Neural progenitor cell (in vitro differentiated cells): ENCODE measurements around the gene SLC39A3. TPM values are rescaled to one million over a fixed set of nuclear protein-coding genes. Genes with fewer than 3 reads are reported as not detected.

Experiments
- DNase-seq: peaks from one replicate; pipeline ENCODE4 v3.0.0-alpha.2; 2016; ENCODE audit warnings: low spot score
- H2AFZ ChIP-seq: fragments of 200-600 bp; sonication (generic); replicated peaks from 2 replicates; pipeline ENCODE4 v1.6.1; 2016; ENCODE audit warnings: antibody characterized with exemption
- H3F3A ChIP-seq: fragments of 200-600 bp; sonication (generic); 2 replicates; pipeline ENCODE4 v1.6.1; 2016; ENCODE audit warnings: antibody characterized with exemption, low read depth
- H3K27ac ChIP-seq: fragments of 200-600 bp; sonication (generic); 2 replicates; pipeline ENCODE4 v1.5.1; 2016; ENCODE audit warnings: mild to moderate bottlenecking
- H3K27me3 ChIP-seq: fragments of 200-600 bp; sonication (generic); 2 replicates; pipeline ENCODE4 v1.6.1; 2016; ENCODE audit warnings: mild to moderate bottlenecking, moderate library complexity
- H3K36me3 ChIP-seq: fragments of 200-600 bp; sonication (generic); 2 replicates; pipeline ENCODE4 v1.5.1; 2016
- H3K4me1 ChIP-seq: fragments of 200-600 bp; sonication (generic); 2 replicates; pipeline ENCODE4 v1.6.1; 2016; ENCODE audit warnings: mixed run types
- H3K4me2 ChIP-seq: fragments of 200-600 bp; sonication (generic); 2 replicates; pipeline ENCODE4 v1.6.1; 2016
- H3K4me3 ChIP-seq: fragments of 200-600 bp; sonication (generic); 2 replicates; pipeline ENCODE4 v1.5.1; 2016
- H3K79me2 ChIP-seq: fragments of 200-600 bp; sonication (generic); 2 replicates; pipeline ENCODE4 v1.6.1; 2016; ENCODE audit warnings: low read depth
- H3K9ac ChIP-seq: fragments of 200-600 bp; sonication (generic); 2 replicates; pipeline ENCODE4 v1.6.1; 2016
- H3K9me3 ChIP-seq: fragments of 200-600 bp; sonication (generic); 2 replicates; pipeline ENCODE4 v1.5.1; 2016; ENCODE audit warnings: low read depth
- H4K20me1 ChIP-seq: fragments of 200-600 bp; sonication (generic); 2 replicates; pipeline ENCODE4 v1.6.1; 2016; ENCODE audit warnings: low read depth
- H3K27ac Mint-ChIP-seq: 3 replicates; pipeline ENCODE4 v1.8.0; 2021; ENCODE audit warnings: mixed read lengths
- H3K27me3 Mint-ChIP-seq: 2 replicates; pipeline ENCODE4 v1.8.0; 2022; ENCODE audit warnings: low read depth, mild to moderate bottlenecking, inconsistent platforms, moderate library complexity, mixed read lengths; ENCODE audit not compliant: insufficient read depth
- H3K36me3 Mint-ChIP-seq: 3 replicates; pipeline ENCODE4 v1.8.0; 2021; ENCODE audit warnings: mixed read lengths
- H3K4me1 Mint-ChIP-seq: 3 replicates; pipeline ENCODE4 v1.8.0; 2021; ENCODE audit warnings: mixed read lengths
- H3K4me3 Mint-ChIP-seq: 3 replicates; pipeline ENCODE4 v1.8.0; 2021; ENCODE audit warnings: mild to moderate bottlenecking, moderate library complexity, mixed read lengths
- H3K9me3 Mint-ChIP-seq: 3 replicates; pipeline ENCODE4 v1.8.0; 2020; ENCODE audit warnings: mixed read lengths
- CTCF ChIP-seq: fragments of 200-600 bp; sonication (generic); IDR thresholded peaks from 2 replicates; pipeline ENCODE4 v1.5.1; 2017; ENCODE audit warnings: antibody characterized with exemption, mild to moderate bottlenecking
- EZH2 ChIP-seq: fragments of 200-600 bp; sonication (generic); IDR thresholded peaks from 2 replicates; pipeline ENCODE4 v1.6.1; 2017; ENCODE audit warnings: antibody characterized with exemption, mild to moderate bottlenecking, moderate library complexity
- EZH2phosphoT487 ChIP-seq: fragments of 200-600 bp; sonication (generic); IDR thresholded peaks from 2 replicates; pipeline ENCODE4 v1.6.1; 2017; ENCODE audit warnings: antibody characterized with exemption
- total RNA-seq: library from RNA; depleted of rRNA; stranded (reverse); fragments of >200 nt; gene quantifications from 2 replicates; pipeline ENCODE4 v1.2.3, GENCODE V29; 2015; ENCODE audit warnings: low replicate concordance

SLC39A3 gene
- total RNA-seq, 1 donor from 2014 or later = 6.1 TPM

- no peaks in the 10 kb centered on the region for H3K79me2 ChIP-seq
- H3K4me2 ChIP-seq = no peak overlapping the region
- no peak overlapping the region for H3K9ac ChIP-seq
- H3K27ac Mint-ChIP-seq = no peak overlapping the region
- H3K9me3 ChIP-seq = no peaks in the 10 kb centered on the region
- TF ChIP-seq EZH2 (no peak), EZH2phosphoT487 (no peak), CTCF (no peak)
- no peak overlapping the region for H3K4me3 Mint-ChIP-seq
- H3K27me3 Mint-ChIP-seq = peaks cover 2% of the 10 kb centered on the region
- no peak overlapping the region for H2AFZ ChIP-seq
- H4K20me1 ChIP-seq = no peaks in the 10 kb centered on the region
- no peak for DNase-seq
- no peaks in the 10 kb centered on the region for H3K4me1 ChIP-seq
- H3K36me3 Mint-ChIP-seq = peaks cover 17% of the 10 kb centered on the region
- H3K27ac ChIP-seq = no peak overlapping the region
- H3K27me3 ChIP-seq = no peaks in the 10 kb centered on the region
- no peak overlapping the region for H3K4me3 ChIP-seq
- no peaks in the 10 kb centered on the region for H3K4me1 Mint-ChIP-seq
- H3F3A ChIP-seq = no peaks in the 10 kb centered on the region
- H3K9me3 Mint-ChIP-seq = no peaks in the 10 kb centered on the region
- no peaks in the 10 kb centered on the region for H3K36me3 ChIP-seq
Observed at GRCh38 chr19:2755811-2756210, 16.0 kb upstream of the SLC39A3 start.

GRCh38 chr19:2755448-2755705, 15.6 kb upstream of the SLC39A3 start:
- TF ChIP-seq EZH2phosphoT487 (no peak), EZH2 (no peak), CTCF (no peak)
- Histone ChIP-seq H4K20me1 (no peaks in the 10 kb centered on the region), H3K9me3 (no peaks in the 10 kb centered on the region), H3K79me2 (no peaks in the 10 kb centered on the region), H3K4me1 (no peaks in the 10 kb centered on the region), H3K36me3 (no peaks in the 10 kb centered on the region), H2AFZ (no peak overlapping the region), H3K27ac (no peak overlapping the region), H3K4me2 (no peak overlapping the region), H3K27me3 (no peaks in the 10 kb centered on the region), H3K4me3 (no peak overlapping the region), H3F3A (no peaks in the 10 kb centered on the region), H3K9ac (no peak overlapping the region)
- H3K4me3 Mint-ChIP-seq = no peak overlapping the region
- H3K4me1 Mint-ChIP-seq = no peaks in the 10 kb centered on the region
- H3K9me3 Mint-ChIP-seq = no peaks in the 10 kb centered on the region
- DNase-seq = no peak
- peaks cover 2% of the 10 kb centered on the region for H3K27me3 Mint-ChIP-seq
- no peak overlapping the region for H3K27ac Mint-ChIP-seq
- H3K36me3 Mint-ChIP-seq = peaks cover 17% of the 10 kb centered on the region

GRCh38 chr19:2754659-2755447, 15.0 kb upstream of the SLC39A3 start:
- no peaks in the 10 kb centered on the region for H3K4me1 ChIP-seq
- no peak overlapping the region for H3K27ac ChIP-seq
- no peak overlapping the region for H3K4me3 ChIP-seq
- no peak overlapping the region for H2AFZ ChIP-seq
- no peaks in the 10 kb centered on the region for H3F3A ChIP-seq
- no peaks in the 10 kb centered on the region for H4K20me1 ChIP-seq
- H3K4me1 Mint-ChIP-seq = no peaks in the 10 kb centered on the region
- H3K79me2 ChIP-seq = no peaks in the 10 kb centered on the region
- H3K4me3 Mint-ChIP-seq = no peak overlapping the region
- no peaks in the 10 kb centered on the region for H3K36me3 ChIP-seq
- no peaks in the 10 kb centered on the region for H3K9me3 ChIP-seq
- no peak overlapping the region for H3K4me2 ChIP-seq
- H3K36me3 Mint-ChIP-seq = peaks cover 17% of the 10 kb centered on the region
- no peak for DNase-seq
- no peak for TF ChIP-seq EZH2
- no peak for TF ChIP-seq EZH2phosphoT487
- TF ChIP-seq CTCF = no peak
- no peaks in the 10 kb centered on the region for H3K27me3 ChIP-seq
- peaks cover under 1% of the 10 kb centered on the region for H3K27me3 Mint-ChIP-seq
- H3K9ac ChIP-seq = no peak overlapping the region
- H3K27ac Mint-ChIP-seq = no peak overlapping the region
- no peaks in the 10 kb centered on the region for H3K9me3 Mint-ChIP-seq
